OCI-M2 (cell line): ENCODE measurements around the gene FKBP1B.
"Not testable (repeated sequence)": the region's sequence is repeated elsewhere in the genome, so short reads cannot be mapped to it uniquely, and the experiment has no call there.

Experiments used
- DNase-seq: peaks from one replicate; lab custom pipeline; 2025; ENCODE audit not compliant: unreplicated experiment; lab: John Stamatoyannopoulos, UW

The FKBP1B gene

DNA sequence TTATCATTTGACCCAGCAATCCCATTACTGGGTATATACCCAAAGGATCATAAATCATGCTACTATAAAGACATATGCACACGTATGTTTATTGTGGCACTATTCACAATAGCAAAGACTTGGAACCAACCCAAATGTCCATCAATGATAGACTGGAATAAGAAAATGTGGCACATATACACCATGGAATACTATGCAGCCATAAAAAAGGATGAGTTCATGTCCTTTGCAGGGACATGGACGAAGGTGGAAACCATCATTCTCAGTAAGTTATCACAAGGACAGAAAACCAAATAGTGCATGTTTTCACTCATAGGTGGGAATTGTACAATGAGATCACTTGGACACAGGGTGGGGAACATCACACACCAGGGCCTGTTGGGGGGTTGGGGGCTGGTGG lies 51.2 kb downstream of the FKBP1B start:
- DNase-seq: not testable (repeated sequence)

DNA sequence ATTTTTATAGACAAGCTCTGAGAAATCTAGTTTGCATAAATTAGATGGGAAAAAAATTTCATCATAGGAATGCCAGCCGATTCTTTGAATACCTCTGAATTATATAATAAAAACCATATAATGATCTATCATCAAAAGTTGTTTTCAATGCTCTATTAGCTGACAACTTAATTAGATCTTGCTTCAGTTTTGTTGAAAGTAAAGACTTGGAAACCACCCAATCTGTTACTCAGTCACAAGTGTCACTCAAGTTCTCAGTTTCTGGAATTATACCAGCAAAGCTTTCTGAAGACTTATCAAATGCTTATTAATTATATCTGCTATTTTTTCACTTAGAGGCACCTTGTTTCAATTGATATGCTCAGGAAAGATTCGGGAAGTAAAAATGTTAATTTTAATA lies 52.5 kb downstream of the FKBP1B start:
- no peak for DNase-seq

DNA sequence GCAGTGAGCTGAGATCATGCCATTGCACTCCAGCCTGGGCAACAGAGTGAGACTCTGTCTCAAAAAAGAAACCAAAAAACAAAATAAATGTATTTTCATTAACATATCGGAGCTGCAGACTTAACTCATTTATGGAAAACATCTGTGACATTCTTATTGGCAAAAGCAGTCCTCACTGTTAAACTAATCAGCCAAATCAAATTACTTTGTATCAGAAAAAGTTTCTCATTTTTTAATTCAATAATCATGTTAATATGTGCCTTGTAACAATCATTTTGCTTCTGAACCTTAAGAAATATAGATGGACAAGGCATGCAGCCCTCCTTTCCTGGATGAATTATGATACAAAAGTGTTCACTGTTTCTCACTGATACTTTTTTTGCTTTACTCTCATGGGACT lies 53.1 kb downstream of the FKBP1B start:
- DNase-seq: no peak

DNA sequence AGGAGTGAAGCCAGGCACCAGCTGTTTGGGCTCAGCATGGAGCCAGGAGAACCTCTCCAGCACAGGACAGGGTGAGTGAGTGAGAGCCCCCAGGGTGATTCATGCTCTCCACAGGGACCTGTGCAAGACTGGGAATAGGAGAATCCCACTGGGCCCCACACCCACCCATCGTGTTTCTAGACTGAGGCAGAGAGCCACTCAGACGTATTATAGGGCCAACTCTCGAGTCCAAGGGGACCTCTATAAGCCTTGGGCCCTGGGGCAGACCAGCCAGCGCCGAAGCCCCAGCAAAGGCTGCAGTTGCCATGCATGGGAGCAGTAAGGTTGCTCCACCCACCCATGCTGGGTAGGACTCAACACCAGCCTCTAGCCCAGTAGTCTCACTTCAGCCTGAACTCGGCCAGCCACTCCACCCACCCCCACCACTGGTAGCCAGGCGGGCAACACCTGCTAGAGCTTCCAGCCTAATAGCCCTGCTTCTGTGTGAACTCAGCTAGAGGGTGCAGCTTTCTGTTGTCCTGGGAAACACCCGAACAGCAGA lies 54.6 kb downstream of the FKBP1B start:
- DNase-seq: no peak

DNA sequence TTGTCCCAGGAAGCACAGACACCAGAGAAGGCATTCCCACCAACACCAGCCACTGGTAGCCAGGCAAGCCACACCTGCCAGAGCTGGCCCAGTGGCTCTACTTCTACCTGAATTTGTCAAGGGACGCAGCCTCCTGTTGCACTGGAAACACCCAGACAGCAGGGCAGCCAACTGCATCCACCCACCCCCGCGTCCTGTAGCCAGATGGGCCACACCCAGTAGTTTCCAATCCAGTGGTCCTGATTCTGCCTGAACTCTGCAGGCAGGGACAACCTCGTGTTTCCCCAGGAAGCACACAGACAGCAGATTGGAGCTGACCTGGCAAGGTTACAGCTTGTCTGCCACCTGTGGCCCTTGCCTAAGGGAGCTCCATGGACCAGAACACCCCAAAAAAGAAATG lies 55.4 kb downstream of the FKBP1B start:
- no peak for DNase-seq

DNA sequence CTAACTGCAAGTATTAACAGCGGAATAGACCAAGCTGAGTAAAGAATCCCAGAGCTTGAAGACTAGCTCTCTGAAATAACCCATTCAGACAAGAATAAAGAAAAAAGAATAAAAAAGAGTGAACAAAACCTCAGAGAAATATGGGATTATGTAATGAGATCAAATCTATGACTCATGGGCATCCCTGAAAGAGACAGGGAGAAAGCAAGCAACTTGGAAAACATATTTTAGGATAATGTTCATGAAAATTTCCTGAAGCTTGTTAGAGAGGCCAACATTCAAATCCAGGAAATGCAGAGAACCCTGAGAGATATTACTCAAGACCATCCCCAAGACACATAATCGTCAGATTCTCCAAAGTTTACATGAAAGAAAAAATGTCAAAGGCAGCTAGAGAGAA lies 56.3 kb downstream of the FKBP1B start:
- DNase-seq: no peak

DNA sequence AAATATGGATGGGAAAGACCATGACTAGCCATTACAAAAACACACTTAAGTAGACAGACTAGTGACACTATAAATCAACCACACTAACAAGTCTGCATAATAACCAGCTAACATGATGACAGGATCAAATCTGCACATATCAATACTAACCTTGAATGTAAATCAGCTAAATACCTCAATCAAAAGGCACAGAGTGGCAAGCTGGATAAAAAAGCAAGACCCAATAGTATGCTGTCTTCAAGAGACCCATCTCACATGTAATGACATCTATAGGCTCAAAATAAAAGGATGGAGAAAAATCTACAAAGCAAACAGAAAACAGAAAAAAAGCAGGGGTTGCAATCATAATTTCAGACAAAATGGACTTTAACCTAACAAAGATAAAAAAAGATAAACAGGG lies 57.2 kb downstream of the FKBP1B start:
- DNase-seq: no peak

DNA sequence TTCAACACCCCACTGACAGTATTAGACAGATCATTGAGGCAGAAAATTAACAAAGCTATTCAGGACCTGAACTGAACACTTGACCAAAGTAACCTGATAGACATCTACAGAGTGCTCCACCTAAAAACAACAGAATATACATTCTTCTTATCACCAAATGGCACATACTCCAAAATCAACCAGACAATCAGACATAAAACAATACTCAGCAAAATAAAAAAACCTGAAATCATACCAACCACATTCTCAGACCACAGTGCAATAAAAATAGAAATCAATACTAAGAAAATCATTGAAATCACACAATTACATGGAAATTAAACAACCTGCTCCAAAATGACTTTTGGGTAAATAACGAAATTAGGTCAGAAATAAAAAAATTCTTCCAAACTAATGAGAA lies 57.8 kb downstream of the FKBP1B start:
- no peak for DNase-seq

DNA sequence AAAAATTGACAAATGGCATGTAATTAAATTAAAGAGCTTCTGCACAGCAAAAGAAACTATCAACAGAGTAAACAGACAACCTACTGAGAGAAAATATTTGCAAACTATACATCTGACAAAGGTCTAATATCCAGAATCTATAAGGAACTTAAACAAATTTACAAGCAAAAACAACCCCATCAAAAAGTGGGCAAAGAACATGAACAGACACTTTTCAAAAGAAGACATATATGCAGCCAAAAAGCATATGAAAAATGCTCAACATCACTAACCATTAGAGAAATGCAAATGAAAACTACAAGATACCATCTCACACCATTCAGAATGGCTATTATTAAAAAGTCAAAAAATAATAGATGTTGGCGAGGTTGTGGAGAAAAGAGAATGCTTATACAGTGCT lies 59.9 kb downstream of the FKBP1B start:
- not testable (repeated sequence) for DNase-seq

DNA sequence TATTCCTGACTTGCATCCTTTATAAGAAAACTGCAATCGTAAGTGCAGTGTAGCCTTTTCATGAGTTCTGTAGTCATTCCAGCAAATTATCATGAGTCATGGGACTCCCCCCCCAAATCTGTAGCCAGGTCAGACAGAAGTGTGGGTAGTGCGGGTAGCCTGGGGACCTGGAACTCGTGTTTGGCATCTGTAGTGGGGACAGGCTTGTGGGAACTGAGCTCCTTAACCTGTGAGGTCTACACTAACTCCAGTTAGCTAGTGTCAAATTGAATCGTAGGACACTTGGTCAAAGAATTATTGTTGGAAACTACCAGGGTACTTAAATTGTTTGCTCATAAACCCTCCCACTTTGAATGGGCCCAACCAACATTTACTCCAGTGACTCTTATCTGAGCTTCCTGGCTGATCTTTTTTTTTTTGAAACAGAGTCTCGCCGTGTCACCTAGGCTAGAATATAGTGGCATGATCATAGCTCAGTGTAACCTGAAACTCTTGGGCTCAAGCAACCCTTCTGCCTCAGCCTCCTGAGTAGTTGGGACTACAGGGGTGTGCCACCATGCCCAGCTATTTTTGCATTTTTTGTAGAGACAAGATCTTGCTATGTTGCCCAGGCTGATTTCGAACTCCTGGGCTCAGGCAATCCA lies 61.2 kb downstream of the FKBP1B start:
- no peak for DNase-seq

DNA sequence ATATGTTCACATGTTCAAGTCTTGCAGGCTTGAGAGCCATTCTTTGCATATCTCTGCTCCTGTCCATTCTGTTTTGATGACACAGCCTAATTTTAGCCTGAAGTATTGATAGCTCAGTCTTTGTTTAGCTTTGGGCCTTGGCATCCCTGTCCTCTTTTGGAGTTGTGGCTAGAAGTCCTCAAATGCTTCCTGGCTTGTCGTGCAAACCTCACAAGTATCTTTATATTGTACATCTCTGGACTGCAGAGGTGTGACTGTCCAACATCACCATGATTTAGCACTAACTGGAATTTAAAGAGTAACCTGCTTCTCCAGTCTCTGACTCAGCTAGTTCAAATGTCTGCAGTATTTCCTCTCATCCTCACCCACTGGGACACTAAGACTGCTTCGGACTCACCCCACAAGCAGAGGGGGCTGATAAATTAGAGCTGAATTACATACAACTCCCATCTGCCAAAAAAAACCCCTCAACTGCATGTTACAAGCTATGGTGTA lies 61.9 kb downstream of the FKBP1B start:
- DNase-seq: no peak
